ENCODE data around the gene TAF8. TPM values are rescaled to one million over a fixed set of nuclear protein-coding genes. Genes with fewer than 3 reads are reported as not detected.

The TAF8 gene
- total RNA-seq, 1 experiment from 2014 or later = 20.7 TPM

- Histone ChIP-seq H4K20me1 (ENCODE audit: low read length) (no peaks in the 10 kb centered on the region), H3F3A (ENCODE audit: low read length, unreplicated experiment) (no peaks in the 10 kb centered on the region), H3K9ac (ENCODE audit: low read length) (no peak overlapping the region), H3K27ac (ENCODE audit: low read length) (no peak overlapping the region), H3K4me1 (ENCODE audit: insufficient read depth, low read length) (peaks cover 3% of the 10 kb centered on the region; the same call in 1 of the 2 replicates), H3K27me3 (ENCODE audit: low read length) (no peaks in the 10 kb centered on the region), H3K4me3 (ENCODE audit: low read length) (no peak overlapping the region), H3K9me3 (ENCODE audit: low read length) (no peaks in the 10 kb centered on the region), H3K79me2 (ENCODE audit: low read length) (peaks cover 10% of the 10 kb centered on the region; the same call in 1 of the 2 replicates), H3K36me3 (ENCODE audit: low read depth, low read length) (peaks cover 19% of the 10 kb centered on the region), H3K9me2 (replicated peaks; ENCODE audit: low read length) (no peaks in the 10 kb centered on the region), H2AFZ (ENCODE audit: low read length) (no peak overlapping the region), H3K4me2 (ENCODE audit: low read length) (no peak overlapping the region)
- ATAC-seq = no peak
- TF ChIP-seq, protein P1, sequence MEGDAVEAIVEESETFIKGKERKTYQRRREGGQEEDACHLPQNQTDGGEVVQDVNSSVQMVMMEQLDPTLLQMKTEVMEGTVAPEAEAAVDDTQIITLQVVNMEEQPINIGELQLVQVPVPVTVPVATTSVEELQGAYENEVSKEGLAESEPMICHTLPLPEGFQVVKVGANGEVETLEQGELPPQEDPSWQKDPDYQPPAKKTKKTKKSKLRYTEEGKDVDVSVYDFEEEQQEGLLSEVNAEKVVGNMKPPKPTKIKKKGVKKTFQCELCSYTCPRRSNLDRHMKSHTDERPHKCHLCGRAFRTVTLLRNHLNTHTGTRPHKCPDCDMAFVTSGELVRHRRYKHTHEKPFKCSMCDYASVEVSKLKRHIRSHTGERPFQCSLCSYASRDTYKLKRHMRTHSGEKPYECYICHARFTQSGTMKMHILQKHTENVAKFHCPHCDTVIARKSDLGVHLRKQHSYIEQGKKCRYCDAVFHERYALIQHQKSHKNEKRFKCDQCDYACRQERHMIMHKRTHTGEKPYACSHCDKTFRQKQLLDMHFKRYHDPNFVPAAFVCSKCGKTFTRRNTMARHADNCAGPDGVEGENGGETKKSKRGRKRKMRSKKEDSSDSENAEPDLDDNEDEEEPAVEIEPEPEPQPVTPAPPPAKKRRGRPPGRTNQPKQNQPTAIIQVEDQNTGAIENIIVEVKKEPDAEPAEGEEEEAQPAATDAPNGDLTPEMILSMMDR (conservative IDR thresholded peaks at IDR 0.05; ENCODE audit: low read depth, low read length) = no peak
- TF ChIP-seq EZH2phosphoT487 (IDR thresholded peaks at IDR 0.05; ENCODE audit: borderline replicate concordance, low read length) (no peak), EZH2 (IDR thresholded peaks at IDR 0.05; ENCODE audit: low read length, unreplicated experiment) (no peak)
- no peak for DNase-seq
- ChIA-PET CTCF (no interaction called here), POLR2A (ENCODE audit: unreplicated experiment) (no interaction called here)
- no TSS peak for BruUV-seq (replicated peaks)
- intact Hi-C loops (cut with micrococcal nuclease) = no loop called here
Observed at GRCh38 chr6:42053601-42054000, 3.3 kb downstream of the TAF8 start.

DNA sequence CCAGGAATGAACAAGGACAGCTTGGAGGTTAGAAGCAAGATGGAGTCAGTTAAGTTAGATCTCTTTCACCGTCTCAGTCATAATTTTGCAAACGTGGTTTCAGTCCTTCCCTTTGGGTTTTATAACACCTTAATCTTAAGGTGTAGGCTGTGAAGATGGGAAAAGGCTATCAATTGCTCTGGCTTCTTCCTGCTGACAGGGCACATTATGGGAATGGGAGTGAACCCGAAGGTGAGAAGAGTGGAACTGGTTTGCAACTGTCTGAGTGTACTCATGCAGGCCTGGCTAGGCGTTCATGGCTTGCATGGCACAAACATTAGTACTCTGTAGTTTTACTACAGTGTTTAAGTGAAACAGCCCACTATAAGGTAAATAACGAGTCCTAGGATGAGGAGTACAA, 9.4 kb downstream of the TAF8 start:
- Histone ChIP-seq H3F3A (ENCODE audit: low read length, unreplicated experiment) (no peaks in the 10 kb centered on the region), H3K9me3 (ENCODE audit: low read length) (no peaks in the 10 kb centered on the region), H3K27ac (ENCODE audit: low read length) (no peak overlapping the region), H3K4me1 (ENCODE audit: insufficient read depth, low read length) (no peaks in the 10 kb centered on the region), H3K9me2 (replicated peaks; ENCODE audit: low read length) (no peaks in the 10 kb centered on the region), H3K36me3 (ENCODE audit: low read depth, low read length) (peaks cover 19% of the 10 kb centered on the region), H2AFZ (ENCODE audit: low read length) (no peak overlapping the region), H3K4me2 (ENCODE audit: low read length) (no peak overlapping the region), H3K4me3 (ENCODE audit: low read length) (no peak overlapping the region), H3K27me3 (ENCODE audit: low read length) (no peaks in the 10 kb centered on the region), H4K20me1 (ENCODE audit: low read length) (no peaks in the 10 kb centered on the region), H3K79me2 (ENCODE audit: low read length) (no peaks in the 10 kb centered on the region), H3K9ac (ENCODE audit: low read length) (no peak overlapping the region)
- ChIA-PET CTCF (no interaction called here), POLR2A (ENCODE audit: unreplicated experiment) (no interaction called here)
- BruUV-seq (replicated peaks) = no TSS peak
- no peak for ATAC-seq
- intact Hi-C loops (cut with micrococcal nuclease) = no loop called here
- TF ChIP-seq, protein P1 (conservative IDR thresholded peaks at IDR 0.05; ENCODE audit: low read depth, low read length) = no peak
- TF ChIP-seq EZH2phosphoT487 (IDR thresholded peaks at IDR 0.05; ENCODE audit: borderline replicate concordance, low read length) (no peak), EZH2 (IDR thresholded peaks at IDR 0.05; ENCODE audit: low read length, unreplicated experiment) (no peak)
- DNase-seq = no peak

DNA sequence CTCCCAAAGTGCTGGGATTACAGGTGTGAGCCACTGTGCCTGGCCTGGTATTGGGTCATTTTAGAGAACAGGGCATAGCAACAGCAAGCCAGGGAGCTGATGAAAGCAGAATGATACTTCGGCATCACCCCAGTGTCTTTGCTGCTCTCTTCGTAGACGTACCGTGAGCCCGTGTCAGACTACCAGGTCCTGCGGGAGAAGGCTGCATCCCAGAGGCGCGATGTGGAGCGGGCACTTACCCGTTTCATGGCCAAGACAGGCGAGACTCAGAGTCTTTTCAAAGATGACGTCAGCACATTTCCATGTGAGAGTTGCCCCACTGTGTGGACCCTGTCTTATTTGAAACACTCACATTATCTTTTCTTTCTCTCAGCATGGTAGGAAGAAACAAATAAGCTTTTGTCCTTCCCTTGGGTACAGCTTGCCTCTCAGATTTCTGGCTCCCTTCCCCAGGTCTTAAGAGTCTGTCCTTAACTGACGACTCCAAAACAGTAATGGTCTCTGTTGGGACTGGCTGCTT, 15.9 kb downstream of the TAF8 start:
- intact Hi-C loops (cut with micrococcal nuclease) = no loop called here
- POLR2A ChIA-PET (ENCODE audit: unreplicated experiment) = no interaction called here
- BruUV-seq (replicated peaks) = no TSS peak

More for the DNA sequence above, 15.9 kb downstream of the TAF8 start:
- H2AFZ ChIP-seq (ENCODE audit: low read length) = no peak overlapping the region
- H3F3A ChIP-seq (ENCODE audit: low read length, unreplicated experiment) = no peaks in the 10 kb centered on the region
- H4K20me1 ChIP-seq (ENCODE audit: low read length) = no peaks in the 10 kb centered on the region
- H3K9ac ChIP-seq (ENCODE audit: low read length) = no peak overlapping the region
- H3K4me1 ChIP-seq (ENCODE audit: insufficient read depth, low read length) = no peaks in the 10 kb centered on the region
- no peaks in the 10 kb centered on the region for H3K27me3 ChIP-seq (ENCODE audit: low read length)
- H3K4me2 ChIP-seq (ENCODE audit: low read length) = no peak overlapping the region
- H3K79me2 ChIP-seq (ENCODE audit: low read length) = no peaks in the 10 kb centered on the region
- CTCF ChIA-PET = no interaction called here
- peaks cover 16% of the 10 kb centered on the region for H3K36me3 ChIP-seq (ENCODE audit: low read depth, low read length)
- H3K9me2 ChIP-seq (replicated peaks; ENCODE audit: low read length) = no peaks in the 10 kb centered on the region
- H3K27ac ChIP-seq (ENCODE audit: low read length) = no peak overlapping the region
- ATAC-seq = no peak
- no peak overlapping the region for H3K4me3 ChIP-seq (ENCODE audit: low read length)
- TF ChIP-seq, protein P1 (conservative IDR thresholded peaks at IDR 0.05; ENCODE audit: low read depth, low read length) = no peak
- no peak for TF ChIP-seq EZH2phosphoT487 (IDR thresholded peaks at IDR 0.05; ENCODE audit: borderline replicate concordance, low read length)
- no peak for TF ChIP-seq EZH2 (IDR thresholded peaks at IDR 0.05; ENCODE audit: low read length, unreplicated experiment)
- no peaks in the 10 kb centered on the region for H3K9me3 ChIP-seq (ENCODE audit: low read length)
- no peak for DNase-seq

Data from PC-3 (cell line).